SJCRH30 (cell line): Measurements from ENCODE around the gene CDK1. TPM values are rescaled to one million over a fixed set of nuclear protein-coding genes. Genes with fewer than 3 reads are reported as not detected.
"Not testable (repeated sequence)": the region's sequence is repeated elsewhere in the genome, so short reads cannot be mapped to it uniquely, and the experiment has no call there.

Source experiments
- DNase-seq, 2 experiments: peaks; one replicate each; pipeline ENCODE4 v3.0.0-alpha.2; 2015 to 2020
- H3K27ac ChIP-seq: fragments of 250-450 bp; sonication (Bioruptor Pico); 2 replicates; pipeline ENCODE4 v1.5.1; 2020; ENCODE audit warnings: mild to moderate bottlenecking, moderate library complexity
- H3K27me3 ChIP-seq: fragments of 250-450 bp; sonication (Bioruptor Pico); 2 replicates; pipeline ENCODE4 v1.5.1; 2020; ENCODE audit warnings: mild to moderate bottlenecking, moderate library complexity
- H3K36me3 ChIP-seq: fragments of 250-450 bp; sonication (Bioruptor Pico); 2 replicates; pipeline ENCODE4 v1.5.1; 2020; ENCODE audit warnings: mild to moderate bottlenecking, moderate library complexity
- H3K4me1 ChIP-seq: fragments of 250-450 bp; sonication (Bioruptor Pico); 2 replicates; pipeline ENCODE4 v1.5.1; 2020; ENCODE audit warnings: mild to moderate bottlenecking, moderate library complexity
- H3K4me3 ChIP-seq: fragments of 250-450 bp; sonication (Bioruptor Pico); 2 replicates; pipeline ENCODE4 v1.5.1; 2020; ENCODE audit warnings: mild to moderate bottlenecking, moderate library complexity
- H3K9me3 ChIP-seq: fragments of 250-450 bp; sonication (Bioruptor Pico); replicated peaks from 2 replicates; pipeline ENCODE4 v1.5.1; 2020; ENCODE audit warnings: mild to moderate bottlenecking, moderate library complexity
- total RNA-seq: library from RNA; depleted of rRNA; stranded (reverse); fragments of >200 nt; shearing (Covaris generic); gene quantifications from 2 replicates; pipeline ENCODE4 v1.2.3, GENCODE V29; 2014

Gene CDK1
- total RNA-seq, 1 experiment from 2014 or later, result 209 TPM

DNA sequence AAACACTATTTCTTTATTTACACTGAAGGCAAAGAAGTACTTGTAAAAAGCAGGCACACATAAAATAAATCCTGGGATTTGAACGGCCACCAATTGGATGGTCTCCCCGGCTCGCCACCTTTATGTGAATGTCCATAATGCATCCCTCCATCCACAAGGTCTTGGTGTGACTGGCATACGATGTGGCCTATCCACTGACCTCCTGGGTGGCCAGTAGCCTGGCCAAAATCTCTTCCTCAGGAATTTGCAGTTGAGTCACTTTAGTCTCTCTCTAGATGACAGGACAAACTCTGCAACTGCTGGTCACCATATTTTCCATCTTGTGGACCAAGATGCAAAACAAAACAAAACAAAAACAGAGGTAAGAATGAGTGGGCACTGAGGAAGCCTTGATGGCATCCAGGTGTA is 39.1 kb downstream of the CDK1 start:
- no peaks in the 10 kb centered on the region for H3K27me3 ChIP-seq
- peaks cover 33% of the 10 kb centered on the region for H3K4me1 ChIP-seq
- H3K36me3 ChIP-seq, result no peaks in the 10 kb centered on the region
- H3K4me3 ChIP-seq, result no peak overlapping the region
- H3K27ac ChIP-seq, result peak overlapping the region; percentile 22; the same call in 1 of the 2 replicates
- DNase-seq, result no peak
- H3K9me3 ChIP-seq, result no peaks in the 10 kb centered on the region

DNA sequence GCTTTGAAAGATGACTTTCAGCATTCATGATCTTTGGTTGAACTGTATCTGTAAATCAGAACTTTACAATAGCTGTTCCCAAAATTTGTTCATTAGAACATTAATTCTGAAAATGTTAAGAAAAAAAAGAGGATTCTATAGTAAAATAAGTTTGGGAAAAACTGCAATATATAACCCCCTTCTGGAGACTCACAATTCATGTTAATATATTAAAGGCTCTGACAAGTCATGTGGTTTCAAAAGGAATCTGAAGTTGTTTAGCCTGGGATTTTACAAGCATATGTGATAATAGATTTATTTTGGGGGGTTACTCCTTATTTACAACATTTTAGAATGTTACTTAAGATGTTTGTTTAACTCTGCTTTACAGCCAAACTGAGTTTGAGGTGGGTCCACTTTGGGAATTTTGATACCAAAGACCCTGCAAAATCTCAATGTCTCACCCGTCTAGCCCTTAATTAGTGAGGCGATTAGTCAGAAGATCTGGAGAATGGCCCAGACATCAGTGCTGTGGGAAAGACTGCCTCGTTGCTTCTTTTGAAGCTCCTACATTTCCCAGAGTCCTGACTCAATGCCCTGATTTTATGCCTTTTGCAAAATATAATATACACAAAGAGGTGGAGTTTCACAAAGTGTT is 40.0 kb downstream of the CDK1 start:
- no peaks in the 10 kb centered on the region for H3K36me3 ChIP-seq
- H3K4me3 ChIP-seq, result no peak overlapping the region
- H3K27ac ChIP-seq, result no peak overlapping the region
- no peaks in the 10 kb centered on the region for H3K9me3 ChIP-seq
- H3K4me1 ChIP-seq, result peaks cover 39% of the 10 kb centered on the region
- H3K27me3 ChIP-seq, result no peaks in the 10 kb centered on the region
- no peak for DNase-seq

DNA sequence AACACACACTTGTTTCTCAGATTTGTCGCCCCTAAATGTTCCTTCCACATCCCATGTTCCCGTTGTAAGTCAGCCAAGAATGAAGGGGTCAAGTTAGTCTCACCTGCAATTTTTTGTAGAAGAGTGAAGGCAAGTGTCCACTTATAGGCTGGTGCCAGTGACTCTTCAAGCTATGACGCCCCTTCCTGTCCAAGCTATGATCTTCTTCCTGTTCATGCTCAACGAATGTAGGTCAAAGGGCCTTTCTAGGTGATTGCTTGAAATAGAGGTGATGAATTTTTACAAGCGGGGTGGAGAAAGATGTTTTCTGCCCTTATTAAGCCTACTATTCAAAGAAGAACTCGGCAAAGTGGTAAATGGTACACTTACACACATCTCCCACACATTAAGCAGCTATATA is 41.0 kb downstream of the CDK1 start:
- Histone ChIP-seq H3K9me3 (no peaks in the 10 kb centered on the region), H3K27ac (no peak overlapping the region), H3K36me3 (no peaks in the 10 kb centered on the region), H3K27me3 (no peaks in the 10 kb centered on the region), H3K4me3 (no peak overlapping the region), H3K4me1 (peaks cover 43% of the 10 kb centered on the region)
- no peak for DNase-seq

DNA sequence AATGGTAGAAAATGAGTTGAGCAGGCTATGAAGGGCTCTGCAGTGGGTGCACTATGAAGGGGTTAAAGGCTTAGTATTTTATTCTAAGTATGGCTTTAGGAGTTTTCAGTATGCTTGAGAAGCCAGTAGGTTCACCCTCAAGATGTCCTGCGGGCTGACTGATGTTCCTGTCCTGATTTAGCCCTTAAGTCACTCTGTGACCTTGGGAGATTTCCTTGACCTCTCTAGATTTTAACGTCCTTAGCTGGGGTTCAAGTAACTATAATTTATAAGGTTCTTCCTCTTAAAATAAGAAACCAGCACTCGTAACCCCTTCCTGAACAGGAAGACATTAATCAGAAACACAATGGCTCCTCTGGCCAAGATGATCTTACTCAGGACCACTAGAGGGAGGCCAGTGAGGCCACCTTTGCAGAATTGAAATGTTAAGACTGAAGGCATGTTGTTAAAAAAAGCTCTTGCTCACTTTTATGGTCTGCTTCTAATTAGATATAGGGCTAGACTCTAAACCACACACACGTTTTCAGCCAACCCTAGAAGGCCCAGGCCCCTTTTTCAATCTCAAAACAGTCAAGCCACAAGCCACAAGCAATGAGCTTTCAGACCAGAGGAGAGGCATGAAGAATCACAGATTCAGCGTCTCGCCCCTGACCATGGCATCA is 41.9 kb downstream of the CDK1 start:
- DNase-seq, result peak; percentile 74 to 83
- Histone ChIP-seq H3K27me3 (no peaks in the 10 kb centered on the region), H3K9me3 (no peaks in the 10 kb centered on the region), H3K4me1 (peaks cover 43% of the 10 kb centered on the region), H3K36me3 (no peaks in the 10 kb centered on the region), H3K4me3 (no peak overlapping the region), H3K27ac (peak overlapping the region; percentile 73)

DNA sequence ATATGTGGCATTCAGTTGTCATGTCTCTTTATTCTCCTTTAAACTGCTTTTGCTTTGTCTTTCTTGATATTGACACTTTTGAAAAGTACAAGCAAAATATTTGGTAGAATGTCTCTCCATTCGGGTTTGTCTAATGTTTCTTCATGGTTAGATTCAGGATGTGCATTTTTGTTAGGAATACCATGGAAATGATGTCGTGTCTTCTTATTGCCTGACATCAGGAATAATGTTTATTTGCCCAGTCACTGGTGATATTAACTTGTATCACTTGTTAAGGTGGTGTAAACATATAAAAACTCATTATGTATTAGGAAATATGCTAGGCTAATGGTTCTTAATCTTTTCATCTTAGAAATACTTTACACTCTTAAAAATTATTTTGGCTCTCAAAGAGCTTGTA is 43.4 kb downstream of the CDK1 start:
- DNase-seq, result peak in 1 of 2 experiments; percentile 29
- Histone ChIP-seq H3K36me3 (no peaks in the 10 kb centered on the region), H3K4me1 (peaks cover 43% of the 10 kb centered on the region), H3K27me3 (no peaks in the 10 kb centered on the region), H3K4me3 (no peak overlapping the region), H3K9me3 (no peaks in the 10 kb centered on the region), H3K27ac (peak overlapping the region; percentile 73)

DNA sequence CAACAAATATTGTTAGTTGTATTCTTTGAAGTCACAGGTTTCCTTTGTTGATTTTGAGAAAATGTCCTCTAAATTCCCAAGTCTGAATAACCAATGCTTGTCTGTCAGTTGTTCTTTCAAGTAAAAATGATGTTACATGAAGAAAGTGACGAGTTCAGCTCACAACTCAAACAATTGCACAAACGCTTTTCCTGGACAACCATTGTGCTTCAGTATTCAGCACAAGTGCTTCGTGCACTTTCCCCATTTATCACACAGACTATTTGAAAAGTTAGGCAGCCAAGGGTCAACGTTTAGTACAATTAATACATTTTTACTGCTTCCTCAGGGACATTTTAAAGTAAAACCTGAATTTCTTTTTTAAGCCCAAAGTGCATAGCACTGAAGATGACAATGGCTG is 44.5 kb downstream of the CDK1 start:
- DNase-seq, result no peak
- H3K4me3 ChIP-seq, result no peak overlapping the region
- no peaks in the 10 kb centered on the region for H3K36me3 ChIP-seq
- peaks cover 38% of the 10 kb centered on the region for H3K4me1 ChIP-seq
- no peaks in the 10 kb centered on the region for H3K27me3 ChIP-seq
- no peak overlapping the region for H3K27ac ChIP-seq
- H3K9me3 ChIP-seq, result no peaks in the 10 kb centered on the region

DNA sequence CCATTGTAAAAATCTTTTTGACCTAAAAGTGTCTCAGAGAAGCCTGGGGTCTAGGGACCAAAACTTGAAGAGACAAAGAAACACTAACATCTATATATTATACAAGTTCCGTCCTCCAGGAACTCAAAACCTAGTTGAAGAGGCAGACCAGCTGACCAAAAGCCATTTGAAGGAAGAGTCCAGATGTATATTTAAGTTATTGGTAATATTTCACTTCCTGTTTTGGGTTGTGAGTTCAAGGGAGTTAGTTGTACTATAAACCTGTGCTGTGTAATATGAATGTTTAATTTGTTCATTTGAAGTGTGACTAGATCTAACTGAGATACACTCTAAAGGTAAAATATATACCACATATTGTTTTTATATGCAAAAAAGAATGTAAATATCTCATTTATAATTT is 45.0 kb downstream of the CDK1 start:
- H3K9me3 ChIP-seq, result no peaks in the 10 kb centered on the region
- DNase-seq, result no peak

DNA sequence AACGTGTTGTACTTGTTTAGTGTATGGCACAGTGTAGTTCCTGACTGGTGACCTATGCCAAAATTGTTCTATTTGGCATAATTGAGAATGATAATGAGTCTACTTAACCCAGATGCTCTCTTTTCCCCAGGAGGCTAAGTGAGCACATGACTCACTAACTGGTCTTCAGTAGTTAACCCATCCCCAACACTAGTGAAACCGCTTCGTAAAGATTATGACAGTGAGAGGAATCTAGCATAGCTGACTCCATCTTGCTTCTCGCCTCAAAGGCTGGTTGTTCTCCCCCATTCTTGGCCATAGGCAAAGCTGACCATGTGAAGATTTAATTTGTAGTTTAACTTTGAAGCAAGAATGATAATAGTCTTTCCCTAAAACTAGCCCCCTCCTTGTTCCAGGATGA is 47.2 kb downstream of the CDK1 start:
- no peaks in the 10 kb centered on the region for H3K9me3 ChIP-seq
- no peak for DNase-seq
- H3K27ac ChIP-seq, result no peak overlapping the region
- H3K4me3 ChIP-seq, result no peak overlapping the region
- H3K27me3 ChIP-seq, result no peaks in the 10 kb centered on the region
- no peaks in the 10 kb centered on the region for H3K36me3 ChIP-seq
- peaks cover 41% of the 10 kb centered on the region for H3K4me1 ChIP-seq

More for the DNA sequence above, 45.0 kb downstream of the CDK1 start:
- Histone ChIP-seq H3K4me1 (peaks cover 44% of the 10 kb centered on the region), H3K4me3 (no peak overlapping the region), H3K27ac (no peak overlapping the region), H3K36me3 (no peaks in the 10 kb centered on the region), H3K27me3 (no peaks in the 10 kb centered on the region)

DNA sequence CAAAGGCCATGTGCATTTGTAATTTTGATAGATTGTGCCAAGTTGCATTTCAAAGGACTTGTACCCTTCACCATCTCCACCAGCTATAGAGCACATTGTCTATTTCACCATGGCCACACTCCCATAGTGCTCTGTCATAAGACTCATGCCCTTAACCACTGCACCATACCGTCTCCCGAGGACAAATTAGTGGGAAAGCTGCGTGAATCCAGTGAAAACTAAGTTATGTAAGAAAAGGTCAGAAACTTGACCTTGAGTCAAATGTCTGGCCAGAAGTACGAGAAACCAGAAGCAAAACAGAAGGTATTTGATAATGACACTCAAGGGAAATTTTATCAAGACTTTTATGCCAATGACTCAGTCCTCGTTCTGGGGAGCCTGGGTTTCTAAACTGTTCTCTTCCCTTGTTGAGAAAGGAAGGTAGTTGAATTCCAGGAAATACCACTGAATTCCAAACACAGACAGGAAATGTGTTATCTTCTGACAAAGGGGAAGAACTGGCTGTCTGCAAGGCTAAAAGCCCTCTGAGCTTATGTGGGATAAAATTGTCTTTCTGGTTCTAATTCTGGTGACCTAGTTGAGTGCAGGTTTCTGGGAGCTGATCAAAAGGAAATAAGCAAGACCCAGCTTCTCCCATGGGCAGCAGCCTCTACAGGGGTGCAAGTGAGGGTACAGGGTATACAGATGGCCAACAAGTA is 49.7 kb downstream of the CDK1 start:
- Histone ChIP-seq H3K27ac (peak overlapping the region; percentile 36), H3K9me3 (no peaks in the 10 kb centered on the region), H3K27me3 (no peaks in the 10 kb centered on the region), H3K4me1 (peaks cover 20% of the 10 kb centered on the region), H3K36me3 (no peaks in the 10 kb centered on the region), H3K4me3 (no peak overlapping the region)
- DNase-seq, result peak in 1 of 2 experiments; percentile 19

DNA sequence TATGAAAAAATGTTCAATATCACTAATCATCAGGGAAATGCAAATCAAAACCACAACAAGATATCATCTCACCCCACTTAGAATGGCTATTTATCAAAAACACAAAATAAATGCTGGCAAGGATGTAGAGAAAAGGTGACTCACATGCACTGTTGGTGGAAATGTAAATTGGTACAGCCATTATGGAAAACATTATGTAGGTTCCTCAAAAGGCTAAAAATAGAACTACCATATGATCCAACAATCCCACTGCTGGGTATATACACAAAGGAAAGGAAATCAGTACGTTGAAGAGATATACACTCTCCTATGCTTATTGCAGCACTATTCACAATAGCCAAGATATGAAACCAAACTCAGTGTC is 50.2 kb downstream of the CDK1 start:
- Histone ChIP-seq H3K27me3 (no peaks in the 10 kb centered on the region), H3K4me3 (no peak overlapping the region), H3K27ac (peak overlapping the region; percentile 36), H3K36me3 (no peaks in the 10 kb centered on the region), H3K9me3 (no peaks in the 10 kb centered on the region), H3K4me1 (peaks cover 18% of the 10 kb centered on the region)
- no peak for DNase-seq

DNA sequence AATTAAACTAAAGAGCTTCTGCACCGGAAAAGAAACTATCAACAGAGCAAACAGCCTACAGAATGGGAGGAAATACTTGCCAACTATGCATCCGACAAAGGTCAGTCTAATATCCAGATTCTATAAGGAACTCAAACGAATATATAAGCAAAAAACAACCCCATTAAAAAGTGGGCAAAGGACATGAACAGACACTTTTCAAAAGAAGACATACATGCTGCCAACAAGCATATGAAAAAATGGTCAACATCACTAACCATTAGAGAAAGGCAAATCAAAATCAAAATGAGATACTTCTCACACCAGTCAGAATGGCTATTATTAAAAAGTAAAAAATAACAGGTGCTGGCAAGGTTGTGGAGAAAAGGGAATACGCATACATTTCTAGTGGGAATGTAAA is 53.9 kb downstream of the CDK1 start:
- not testable (repeated sequence) for H3K27ac ChIP-seq, H3K9me3 ChIP-seq, H3K36me3 ChIP-seq, H3K27me3 ChIP-seq, DNase-seq, H3K4me3 ChIP-seq
- peaks cover 14% of the 10 kb centered on the region for H3K4me1 ChIP-seq

DNA sequence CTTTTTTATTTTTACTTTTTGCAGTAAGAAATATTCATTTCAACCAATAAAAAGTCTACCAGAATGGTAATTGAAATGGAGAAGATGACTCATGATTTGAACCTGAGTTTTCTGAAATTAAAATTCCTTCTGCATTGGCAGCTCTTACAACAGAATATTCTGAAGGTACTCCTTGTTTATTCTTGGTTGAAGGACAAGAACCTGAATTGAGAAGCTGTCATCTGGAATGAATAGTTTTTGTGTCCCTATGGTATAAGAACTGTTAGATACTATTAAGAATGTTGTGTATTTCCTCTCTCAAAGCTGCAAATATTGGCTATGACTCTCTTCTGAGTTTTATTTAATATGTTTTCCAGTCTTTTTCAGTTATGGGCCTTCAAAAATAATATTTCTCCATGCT is 56.1 kb downstream of the CDK1 start:
- no peak overlapping the region for H3K27ac ChIP-seq
- no peak overlapping the region for H3K4me3 ChIP-seq
- no peaks in the 10 kb centered on the region for H3K9me3 ChIP-seq
- no peaks in the 10 kb centered on the region for H3K27me3 ChIP-seq
- no peaks in the 10 kb centered on the region for H3K4me1 ChIP-seq
- no peaks in the 10 kb centered on the region for H3K36me3 ChIP-seq
- DNase-seq, result no peak

DNA sequence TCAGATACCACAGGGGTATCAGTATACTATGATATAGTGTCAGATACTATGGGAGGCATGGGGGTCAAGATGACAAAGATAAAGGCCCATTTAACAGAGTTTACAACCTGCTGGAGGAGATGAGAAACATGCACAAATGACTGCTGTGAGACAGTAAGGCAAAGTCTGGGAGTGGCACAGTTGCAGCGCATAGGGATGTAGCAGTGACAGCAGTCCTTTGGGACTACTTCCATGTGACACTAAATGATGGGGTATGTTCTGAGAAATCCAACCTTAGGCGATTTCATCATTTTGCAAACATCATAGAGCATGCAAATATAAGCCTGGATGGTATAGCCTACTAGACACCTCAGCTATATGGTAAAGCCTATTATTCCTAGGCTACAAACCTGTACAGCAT is 56.8 kb downstream of the CDK1 start:
- Histone ChIP-seq H3K36me3 (no peaks in the 10 kb centered on the region), H3K27ac (no peak overlapping the region), H3K27me3 (no peaks in the 10 kb centered on the region), H3K4me3 (no peak overlapping the region), H3K4me1 (no peaks in the 10 kb centered on the region), H3K9me3 (no peaks in the 10 kb centered on the region)
- DNase-seq, result no peak

DNA sequence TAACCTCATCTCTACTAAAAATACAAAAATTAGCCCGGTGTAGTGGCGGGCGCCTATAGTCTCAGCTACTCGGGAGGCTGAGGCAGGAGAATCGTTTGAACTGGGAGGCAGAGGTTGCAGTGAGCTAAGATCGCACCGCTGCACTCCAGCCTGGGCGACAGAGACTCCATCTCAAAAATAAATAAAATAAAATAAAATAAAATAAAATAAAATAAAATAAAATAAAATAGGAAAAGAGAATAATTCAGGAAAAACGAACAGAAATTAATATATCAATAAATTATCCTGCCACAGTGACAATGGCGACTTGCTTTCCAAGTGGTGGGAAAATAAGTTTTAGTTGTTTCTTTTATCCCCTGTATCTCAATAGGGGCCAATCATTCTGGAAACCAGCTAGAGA is 62.9 kb downstream of the CDK1 start:
- H3K4me1 ChIP-seq, H3K27ac ChIP-seq, H3K36me3 ChIP-seq, H3K27me3 ChIP-seq, H3K4me3 ChIP-seq, DNase-seq, H3K9me3 ChIP-seq: not testable (repeated sequence)

DNA sequence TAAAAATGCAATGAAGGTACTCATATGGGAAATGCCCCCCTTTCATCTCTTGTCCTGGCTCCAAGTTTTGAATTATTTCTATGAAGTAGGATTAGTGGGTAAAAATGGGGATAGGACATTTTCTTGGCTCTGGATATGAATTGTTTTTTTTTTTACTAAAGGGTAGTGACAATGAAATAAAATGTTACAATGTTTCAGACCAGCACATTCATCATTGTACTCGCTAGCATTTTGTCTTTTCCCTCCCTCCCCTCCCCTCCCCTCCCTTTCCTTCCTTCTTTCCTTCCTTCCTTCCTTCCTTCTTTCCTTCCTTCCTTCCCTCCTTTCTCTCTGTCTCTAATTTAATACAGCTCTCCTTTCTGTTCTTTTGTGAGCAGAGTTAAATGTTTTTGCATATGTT is 64.4 kb downstream of the CDK1 start:
- Histone ChIP-seq H3K27ac (no peak overlapping the region), H3K27me3 (no peaks in the 10 kb centered on the region), H3K36me3 (no peaks in the 10 kb centered on the region), H3K9me3 (0 out of 2 replicates have a peak, but pooled peaks cover 3% of the 10 kb centered on the region), H3K4me3 (no peak overlapping the region), H3K4me1 (peaks cover 16% of the 10 kb centered on the region)
- DNase-seq, result no peak
